ENCODE measurements around the gene MRC1.

DNA sequence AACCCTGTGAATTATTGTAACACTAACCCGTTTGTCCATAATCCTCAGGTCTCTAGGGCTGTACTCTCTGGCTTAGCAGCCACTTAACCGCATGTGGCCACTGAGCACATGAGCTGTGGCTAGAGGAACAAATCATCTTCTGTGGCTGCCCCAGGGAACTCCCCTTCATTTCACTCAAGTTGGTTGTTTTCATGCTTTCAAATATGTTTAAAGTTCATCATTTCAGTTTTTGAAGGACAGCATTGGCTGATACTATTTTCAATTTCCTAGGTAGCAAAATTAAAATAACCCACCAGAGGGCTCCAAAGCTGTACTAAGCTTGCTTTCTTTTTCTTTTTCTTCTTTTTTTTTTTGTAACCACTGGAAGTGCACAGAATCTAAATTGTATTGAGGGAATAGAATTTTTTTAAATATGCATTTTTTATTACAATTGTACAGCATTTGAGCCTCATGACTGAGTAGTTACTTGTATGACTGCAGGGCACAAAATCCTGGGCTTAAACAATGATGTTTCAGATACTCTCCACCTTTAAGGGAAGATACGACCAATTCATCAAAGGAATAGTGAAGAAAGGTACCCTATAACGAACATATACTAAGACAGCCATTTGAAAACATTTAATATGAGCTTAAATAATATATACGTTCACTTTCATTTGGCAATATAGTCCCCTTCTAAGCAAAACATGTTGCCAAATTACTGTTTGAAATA lies 38.6 kb downstream of the MRC1 start:
- TF ChIP-seq CTCF (IDR thresholded peaks at IDR 0.05; ENCODE audit: low read depth, low read length) = no peak
- no peak for TF ChIP-seq MAX (IDR thresholded peaks at IDR 0.05; ENCODE audit: low read depth, low read length)
- no peak for TF ChIP-seq POLR2A (IDR thresholded peaks at IDR 0.05; ENCODE audit: extremely low read depth, insufficient read length)
- no peak for TF ChIP-seq MYC (IDR thresholded peaks at IDR 0.05; ENCODE audit: low read depth, low read length)

Data from NB4 (cell line).